Gastroesophageal sphincter (tissue), 4 donors: ENCODE measurements around the gene CFAP251. TPM values are rescaled to one million over a fixed set of nuclear protein-coding genes. Genes with fewer than 3 reads are reported as not detected.
A peak's percentile ranks its signal among the peaks of the same experiment; 100 is the strongest.
"Not testable (repeated sequence)": the region's sequence is repeated elsewhere in the genome, so short reads cannot be mapped to it uniquely, and the experiment has no call there.

ENCODE experiments used
- ATAC-seq: fragments of 150-250 bp; one replicate; pipeline ENCODE4 v1.9.1; 2016; ENCODE audit warnings: mild to moderate bottlenecking, moderate library complexity
- H3K27ac ChIP-seq, 4 donors: fragments of 200-600 bp; sonication (generic) in 3 of 4; 1 replicate in 3 of 4; 2 replicates in 1 of 4; pipeline ENCODE4 v1.5.1; 2016 to 2019
- H3K27me3 ChIP-seq: fragments of 200-600 bp; sonication (generic); one replicate; pipeline ENCODE4 v1.5.1; 2019
- H3K36me3 ChIP-seq, 2 donors: fragments of 200-600 bp; sonication (generic); one replicate each; pipeline ENCODE4 v1.5.1; 2019; ENCODE audit warnings: control low read depth in 1 of 2
- H3K4me1 ChIP-seq, 3 donors: fragments of 200-600 bp; sonication (generic); 1 replicate in 2 of 3; 2 replicates in 1 of 3; pipeline ENCODE4 v1.5.1; 2016 to 2019; ENCODE audit warnings: control low read depth in 2 of 3
- H3K4me3 ChIP-seq, 2 donors: fragments of 200-600 bp; sonication (generic); one replicate each; pipeline ENCODE4 v1.5.1; 2019; ENCODE audit warnings: mild to moderate bottlenecking in 1 of 2, moderate library complexity in 1 of 2
- H3K9me3 ChIP-seq, 3 donors: fragments of 200-600 bp; sonication (generic); one replicate each; pipeline ENCODE4 v1.5.1; 2017 to 2019; ENCODE audit warnings: control low read depth in 2 of 3
- CTCF ChIP-seq, 4 experiments: fragments of 200-600 bp in 2 of 4; fragments of 450-650 bp in 2 of 4; sonication (generic) in 1 of 4; IDR thresholded peaks; one replicate each; pipeline ENCODE4 v1.5.1; 2017 to 2019; ENCODE audit warnings: antibody characterized with exemption in 4 of 4, mild to moderate bottlenecking in 2 of 4, moderate library complexity in 2 of 4
- EP300 ChIP-seq: sonication (generic); formaldehyde crosslinking; IDR thresholded peaks from one replicate; pipeline ENCODE4 v1.6.1; 2017; ENCODE audit warnings: antibody characterized with exemption, mild to moderate bottlenecking
- POLR2A ChIP-seq, 2 donors: fragments of 450-650 bp; IDR thresholded peaks; one replicate each; pipeline ENCODE4 v1.6.1; 2017; ENCODE audit warnings: antibody characterized with exemption in 2 of 2, mild to moderate bottlenecking in 2 of 2, moderate library complexity in 1 of 2
- POLR2AphosphoS5 ChIP-seq: sonication (generic); formaldehyde crosslinking; IDR thresholded peaks from one replicate; pipeline ENCODE4 v1.6.1; 2017; ENCODE audit warnings: antibody characterized with exemption
- WGBS, 2 donors: methylation state at CpG; one replicate each; pipeline ENCODE4 v1.1.5; 2018; ENCODE audit warnings: low coverage in 1 of 2; 5-methylcytosine and 5-hydroxymethylcytosine counted together
- total RNA-seq, 4 donors: library from RNA; depleted of rRNA; stranded (reverse); fragments of >200 nt; gene quantifications; one replicate each; pipeline ENCODE4 v1.1.0, GENCODE V29; 2016

CFAP251 gene
- total RNA-seq: 1 to 10 TPM in 3 of 4 donors, under 1 TPM in 1; 0.35 to 1.9 (median 1.2) TPM

DNA sequence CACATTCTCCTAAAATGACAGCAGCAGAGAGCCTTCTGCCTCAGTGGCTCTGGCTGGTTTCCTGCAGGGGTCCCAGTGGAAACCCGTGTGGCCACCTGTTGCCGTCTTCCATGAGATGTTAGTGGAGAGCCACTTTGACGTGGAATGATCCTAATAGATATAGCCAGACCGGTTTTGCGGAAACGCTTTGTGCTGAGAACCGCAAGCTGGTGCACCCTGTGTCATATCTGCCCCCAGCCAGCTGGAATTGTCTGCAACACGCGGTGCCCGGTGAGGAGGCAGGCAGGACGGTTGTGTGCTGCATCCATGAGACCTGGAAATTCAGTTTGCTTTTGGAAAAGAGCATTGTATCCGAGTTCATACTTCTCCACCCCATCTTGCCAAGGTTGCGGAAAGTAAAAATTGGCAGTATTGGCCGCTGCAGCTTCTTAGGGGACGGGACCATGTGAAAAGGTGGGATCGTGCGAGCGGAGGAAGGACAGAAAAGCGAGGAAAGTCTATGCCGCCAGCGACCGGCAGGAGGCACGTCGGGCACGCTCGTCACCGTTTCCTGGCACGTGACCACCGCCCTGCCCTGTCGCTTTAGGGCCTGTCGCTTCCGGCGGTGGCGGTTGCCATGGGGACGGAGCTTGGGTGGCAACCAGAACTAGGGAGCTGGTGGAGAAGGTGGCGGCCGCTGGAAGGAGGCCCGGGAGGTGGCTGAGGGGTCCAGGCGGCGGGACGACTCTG lies at the start of gene CFAP251:
Gene CFAP251 (plus strand): TSS at position 643 of the 729 bp plus-strand sequence. CDS start 2,714 bp downstream, outside the sequence.
- peak; percentile 92 for ATAC-seq
- WGBS, 2 donors: 46 to 58% methylated on average over 20 to 35 of the region's 41 CpGs
- no peaks in the 10 kb centered on the region for H3K9me3 ChIP-seq
- peaks cover 0 to 12% (median 0%) of the 10 kb centered on the region in 3 donors for H3K4me1 ChIP-seq
- peak within 1 kb of the TSS in 2 of 4 donors; percentile 15 to 69 for H3K27ac ChIP-seq
- peak in 3 of 4 experiments; percentile 60 to 78 (median 62) for TF ChIP-seq CTCF (IDR thresholded peaks at IDR 0.05)
- no peak for TF ChIP-seq EP300
- TF ChIP-seq POLR2A (IDR thresholded peaks at IDR 0.05): no peak
- TF ChIP-seq POLR2AphosphoS5: peak; percentile 29
- H3K4me3 ChIP-seq: peak within 1 kb of the TSS; percentile 6 to 49
- no peaks in the 10 kb centered on the region for H3K27me3 ChIP-seq
- peaks cover 0 to 58% of the 10 kb centered on the region in 2 donors for H3K36me3 ChIP-seq

DNA sequence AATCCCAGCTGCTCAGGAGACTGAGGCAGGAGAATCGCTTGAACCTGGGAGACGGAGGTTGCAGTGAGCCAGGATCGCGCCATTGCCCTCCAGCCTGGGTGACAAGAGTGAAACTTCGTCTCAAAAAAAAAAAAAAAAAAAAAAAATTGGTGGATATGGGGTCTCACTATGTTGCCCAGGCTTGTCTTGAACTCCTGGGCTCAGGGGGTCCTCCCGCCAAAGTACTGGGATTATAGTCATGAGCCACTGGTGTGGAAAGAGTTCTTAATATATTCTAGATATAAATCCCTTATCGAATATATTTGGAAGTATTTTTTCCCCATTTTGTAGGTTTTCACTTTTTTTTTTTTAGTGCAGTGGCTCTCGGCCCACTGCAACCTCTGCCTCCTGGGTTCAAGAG lies 49.2 kb upstream of the CFAP251 start:
- H3K9me3 ChIP-seq, H3K27ac ChIP-seq, H3K4me1 ChIP-seq, H3K27me3 ChIP-seq, ATAC-seq, H3K36me3 ChIP-seq, H3K4me3 ChIP-seq: not testable (repeated sequence)
- 90 to 94% methylated on average over 2 to 6 of the region's 8 CpGs for WGBS, 2 donors

DNA sequence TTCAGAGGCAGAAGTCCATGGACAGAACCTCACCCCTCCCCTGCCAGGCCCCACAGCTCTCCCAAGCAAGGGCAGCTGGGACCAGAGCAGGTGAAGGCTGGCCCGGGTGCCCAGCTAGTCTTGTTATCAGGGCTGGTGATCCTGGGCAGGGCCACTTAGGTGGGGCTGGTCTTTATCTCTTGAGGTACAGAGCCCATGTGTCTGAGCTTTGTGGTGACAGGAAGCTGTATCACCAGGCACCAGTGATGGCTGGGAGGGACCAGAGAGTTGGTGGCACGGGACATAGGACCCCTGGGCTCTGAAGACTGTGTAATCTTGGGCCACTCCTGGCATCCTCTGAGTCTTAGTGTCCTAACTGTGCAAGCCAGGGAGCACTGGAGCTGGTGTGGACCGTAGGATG lies 46.9 kb upstream of the CFAP251 start:
- Histone ChIP-seq H3K27ac (no peak overlapping the region), H3K9me3 (no peaks in the 10 kb centered on the region), H3K4me3 (no peak overlapping the region), H3K4me1 (no peaks in the 10 kb centered on the region), H3K27me3 (no peaks in the 10 kb centered on the region), H3K36me3 (no peaks in the 10 kb centered on the region)
- ATAC-seq: no peak
- TF ChIP-seq POLR2AphosphoS5 (no peak), CTCF (IDR thresholded peaks at IDR 0.05) (no peak)
- no CpG with 5 or more reads among the region's 3 CpGs for WGBS, 2 donors

- no peaks in the 10 kb centered on the region for H3K27me3 ChIP-seq
- no peak overlapping the region for H3K4me3 ChIP-seq
- H3K9me3 ChIP-seq: no peaks in the 10 kb centered on the region
- ATAC-seq: peak; percentile 81
- TF ChIP-seq POLR2A (IDR thresholded peaks at IDR 0.05) (no peak), POLR2AphosphoS5 (peak; percentile 31)
- no peaks in the 10 kb centered on the region for H3K36me3 ChIP-seq
- WGBS, 2 donors: 13 to 46% methylated on average over 1 to 3 of the region's 5 CpGs
- H3K27ac ChIP-seq: peak overlapping the region in 3 of 4 donors; percentile 47 to 56 (median 54)
- no peaks in the 10 kb centered on the region for H3K4me1 ChIP-seq
These were observed 45.7 kb upstream of the CFAP251 start for GRCh38 chr12:121872546-121873215.

- peak overlapping the region in 3 of 4 donors; percentile 47 to 56 (median 54) for H3K27ac ChIP-seq
- no peak for TF ChIP-seq CTCF (IDR thresholded peaks at IDR 0.05)
- no peak for TF ChIP-seq POLR2AphosphoS5
- peak; percentile 66 for ATAC-seq
- H3K4me3 ChIP-seq: no peak overlapping the region
- no peaks in the 10 kb centered on the region for H3K36me3 ChIP-seq
- no peaks in the 10 kb centered on the region for H3K27me3 ChIP-seq
- H3K4me1 ChIP-seq: no peaks in the 10 kb centered on the region
- H3K9me3 ChIP-seq: no peaks in the 10 kb centered on the region
- 56 to 86% methylated on average over 1 to 2 of the region's 6 CpGs for WGBS, 2 donors
These were observed 45.2 kb upstream of the CFAP251 start for GRCh38 chr12:121873216-121873569.

DNA sequence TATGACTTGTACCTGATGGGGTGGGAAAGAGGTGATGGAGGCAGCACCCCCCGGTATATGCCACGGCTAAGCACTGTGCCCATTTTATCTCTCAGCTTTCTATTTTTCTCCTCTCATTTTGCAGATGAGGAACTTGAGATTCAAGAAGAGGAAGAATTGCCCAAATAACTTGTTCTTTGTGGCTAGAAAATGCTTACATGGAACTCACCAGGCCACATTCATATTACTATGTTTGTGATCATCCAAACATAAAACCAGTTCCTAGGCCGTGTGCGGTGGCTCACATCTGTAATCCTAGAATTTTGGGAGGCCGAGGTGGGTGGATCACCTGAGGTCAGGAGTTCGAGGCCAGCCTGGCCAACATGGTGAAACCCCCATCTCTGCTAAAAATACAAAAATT lies 44.3 kb upstream of the CFAP251 start:
- TF ChIP-seq EP300 (no peak), POLR2A (IDR thresholded peaks at IDR 0.05) (no peak), POLR2AphosphoS5 (no peak), CTCF (IDR thresholded peaks at IDR 0.05) (no peak)
- Histone ChIP-seq H3K4me1 (no peaks in the 10 kb centered on the region), H3K27ac (no peak overlapping the region), H3K27me3 (no peaks in the 10 kb centered on the region), H3K36me3 (no peaks in the 10 kb centered on the region), H3K9me3 (no peaks in the 10 kb centered on the region), H3K4me3 (no peak overlapping the region)
- 77% methylated on average over 5 of the region's 6 CpGs; no CpG with 5 or more reads in 1 of the 2 donors for WGBS, 2 donors
- no peak for ATAC-seq
